GM18511 (cell line): ENCODE measurements around the gene ST6GAL2.

Source experiments
- ATAC-seq: cut with Tn5 transposase; IDR thresholded peaks from one replicate; pipeline ENCODE4 v1.9.1; 2021; ENCODE audit warnings: mild to moderate bottlenecking, moderate library complexity; ENCODE audit not compliant: unreplicated experiment

Gene ST6GAL2, protein sequence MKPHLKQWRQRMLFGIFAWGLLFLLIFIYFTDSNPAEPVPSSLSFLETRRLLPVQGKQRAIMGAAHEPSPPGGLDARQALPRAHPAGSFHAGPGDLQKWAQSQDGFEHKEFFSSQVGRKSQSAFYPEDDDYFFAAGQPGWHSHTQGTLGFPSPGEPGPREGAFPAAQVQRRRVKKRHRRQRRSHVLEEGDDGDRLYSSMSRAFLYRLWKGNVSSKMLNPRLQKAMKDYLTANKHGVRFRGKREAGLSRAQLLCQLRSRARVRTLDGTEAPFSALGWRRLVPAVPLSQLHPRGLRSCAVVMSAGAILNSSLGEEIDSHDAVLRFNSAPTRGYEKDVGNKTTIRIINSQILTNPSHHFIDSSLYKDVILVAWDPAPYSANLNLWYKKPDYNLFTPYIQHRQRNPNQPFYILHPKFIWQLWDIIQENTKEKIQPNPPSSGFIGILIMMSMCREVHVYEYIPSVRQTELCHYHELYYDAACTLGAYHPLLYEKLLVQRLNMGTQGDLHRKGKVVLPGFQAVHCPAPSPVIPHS

DNA sequence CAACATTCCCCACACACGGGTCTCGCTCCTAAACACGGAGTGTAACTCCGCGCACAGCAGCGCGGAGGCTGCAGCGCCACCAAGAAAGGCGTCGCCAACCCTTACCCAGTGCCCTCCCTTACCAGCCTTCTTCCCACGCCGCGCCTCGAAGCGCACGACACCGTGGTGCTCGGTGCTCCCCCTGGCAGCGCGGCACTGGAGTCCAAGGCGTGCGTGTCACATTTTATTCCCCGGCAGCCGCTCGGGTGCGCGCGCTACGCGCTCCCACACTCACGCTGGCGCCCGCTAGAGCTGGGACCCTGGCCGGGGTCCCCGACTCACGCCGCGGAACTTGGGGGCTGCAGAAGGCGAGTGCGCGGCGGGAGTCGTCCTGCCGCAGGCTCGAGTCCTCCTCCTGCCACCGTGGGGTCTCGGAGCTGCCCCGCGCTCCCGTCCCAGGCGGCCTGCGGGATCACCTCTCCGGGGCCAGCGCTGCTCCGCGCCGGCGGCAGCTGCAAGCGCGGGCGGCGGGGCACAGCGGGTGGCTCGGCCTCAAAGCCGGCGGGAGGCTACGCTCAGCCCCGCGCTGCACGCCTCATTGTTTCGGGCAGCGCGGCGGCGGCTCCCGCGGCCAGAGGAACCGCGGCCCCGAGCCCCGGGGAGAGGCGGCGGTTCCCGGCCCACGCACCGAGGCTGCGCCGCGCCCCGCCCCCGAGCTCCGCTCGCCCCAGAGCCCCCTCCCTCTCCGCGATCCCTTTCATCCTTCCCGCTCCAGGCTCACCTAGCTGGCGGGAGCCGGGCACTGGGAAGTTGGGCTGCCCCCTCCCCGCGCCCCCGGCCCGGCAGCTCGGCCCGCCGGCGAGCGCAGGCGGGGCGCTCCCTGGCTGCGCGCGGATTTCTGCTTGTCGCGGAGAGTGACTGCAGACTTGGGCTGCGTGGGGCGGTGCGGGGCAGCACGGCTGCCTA, at the start of gene ST6GAL2:
Gene ST6GAL2, minus strand, starts transcription at position 197 of the 945 bp plus-strand sequence. CDS start 42,190 bp downstream, outside the sequence.
- ATAC-seq, result no peak

DNA sequence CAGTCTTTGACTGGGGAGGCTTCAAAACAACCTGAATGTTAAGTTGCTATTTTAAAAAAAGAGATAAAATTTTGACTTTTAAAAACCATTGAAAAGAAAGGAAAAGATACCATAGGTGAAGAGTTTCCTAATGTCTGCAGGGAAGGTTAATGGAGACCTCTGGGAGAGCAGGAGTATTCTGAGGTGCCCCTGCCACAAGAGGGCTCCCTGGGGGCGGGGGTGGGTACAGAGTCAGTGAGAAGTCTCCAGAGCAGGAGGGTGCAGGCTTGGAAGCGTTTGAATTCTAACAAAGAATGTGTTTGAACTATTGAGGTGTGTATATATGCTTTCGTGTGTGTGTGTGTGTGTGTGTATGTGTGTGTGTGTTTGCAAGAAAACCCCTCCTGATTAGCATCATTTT, 46.7 kb upstream of the ST6GAL2 start:
- ATAC-seq, result no peak

DNA sequence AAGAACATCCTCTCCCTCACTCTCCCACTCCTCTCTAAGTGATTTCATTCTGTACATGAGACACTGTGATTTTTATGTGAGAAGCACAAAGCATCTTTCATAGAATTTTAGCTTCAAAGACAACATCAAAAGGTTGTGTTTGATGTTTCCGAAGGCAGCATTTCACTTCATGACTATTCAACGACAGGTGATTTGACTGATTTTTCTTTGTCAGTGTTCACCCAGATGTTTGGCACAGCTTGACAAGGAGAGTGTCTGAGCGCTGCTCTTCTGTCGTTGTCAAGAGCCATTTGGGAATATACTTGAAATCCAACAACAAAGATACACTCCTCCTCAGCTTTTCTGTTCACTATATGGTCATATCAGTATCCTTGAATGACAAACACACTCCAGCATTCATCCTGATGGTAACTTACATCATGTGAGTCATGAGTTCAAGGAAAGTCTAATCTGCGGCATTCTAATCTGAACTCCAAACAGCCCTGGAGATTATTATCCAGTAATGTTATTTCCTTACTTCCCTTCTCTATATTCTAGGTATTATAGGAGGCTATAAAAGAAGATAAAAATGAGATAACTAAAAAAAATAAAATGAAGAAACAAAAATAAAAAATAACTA, 45.9 kb upstream of the ST6GAL2 start:
- no peak for ATAC-seq

DNA sequence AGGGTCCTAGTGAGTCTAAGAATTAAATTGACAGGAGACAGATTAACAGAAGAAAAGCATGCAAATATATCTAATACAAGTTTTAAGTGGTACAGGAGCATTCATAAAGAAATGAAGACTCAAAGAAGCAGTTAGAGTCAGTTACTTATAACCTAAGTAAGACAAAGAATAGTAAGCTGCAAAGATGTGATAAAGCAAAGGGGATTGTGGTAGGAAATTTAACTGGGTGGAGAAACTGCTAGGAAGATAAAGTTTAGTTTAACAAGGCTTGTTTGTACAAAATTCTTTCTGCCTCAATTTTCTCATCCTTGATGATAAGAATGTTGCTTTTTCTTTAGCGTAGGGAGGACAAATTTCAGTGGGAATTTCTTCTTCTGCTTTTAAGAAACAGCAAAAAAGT, 35.5 kb upstream of the ST6GAL2 start:
- no peak for ATAC-seq

DNA sequence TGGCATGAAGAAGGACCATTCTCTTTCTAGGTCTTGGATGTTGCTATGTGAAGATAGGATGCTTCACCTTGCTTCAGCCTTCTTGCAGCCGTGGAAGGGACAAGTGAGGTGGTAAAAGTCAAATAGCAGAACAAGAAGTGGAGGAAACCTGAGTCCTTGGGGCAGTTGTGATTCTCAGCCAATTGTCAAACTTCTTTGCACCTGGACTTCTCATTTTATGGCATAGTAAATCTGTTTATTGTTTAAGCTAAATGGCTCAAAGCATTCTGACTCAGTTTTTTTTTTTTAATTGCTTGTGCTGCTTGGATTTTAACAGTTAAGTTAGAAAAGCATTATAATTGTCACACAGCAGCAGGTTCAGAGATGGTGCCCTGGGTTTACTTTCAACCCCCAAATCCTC, 33.0 kb upstream of the ST6GAL2 start:
- no peak for ATAC-seq

DNA sequence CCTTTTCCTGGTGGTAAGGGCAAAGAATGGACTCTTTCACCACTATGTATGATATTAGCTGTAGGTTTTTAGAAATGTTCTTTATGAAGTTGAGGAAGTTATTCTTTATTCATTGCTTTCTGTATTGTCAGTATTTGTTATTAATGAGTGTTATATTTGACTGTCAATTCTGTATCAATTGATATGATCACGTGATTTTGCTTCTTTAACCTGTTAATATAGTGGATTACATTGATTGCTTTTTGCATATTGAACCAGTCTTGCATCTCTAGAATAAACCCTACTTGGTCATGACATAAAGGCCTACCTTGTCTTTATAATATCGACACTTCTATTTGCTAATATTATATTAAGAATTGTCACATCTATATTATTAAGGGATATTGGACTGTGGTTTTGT, 18.3 kb upstream of the ST6GAL2 start:
- ATAC-seq, result no peak

DNA sequence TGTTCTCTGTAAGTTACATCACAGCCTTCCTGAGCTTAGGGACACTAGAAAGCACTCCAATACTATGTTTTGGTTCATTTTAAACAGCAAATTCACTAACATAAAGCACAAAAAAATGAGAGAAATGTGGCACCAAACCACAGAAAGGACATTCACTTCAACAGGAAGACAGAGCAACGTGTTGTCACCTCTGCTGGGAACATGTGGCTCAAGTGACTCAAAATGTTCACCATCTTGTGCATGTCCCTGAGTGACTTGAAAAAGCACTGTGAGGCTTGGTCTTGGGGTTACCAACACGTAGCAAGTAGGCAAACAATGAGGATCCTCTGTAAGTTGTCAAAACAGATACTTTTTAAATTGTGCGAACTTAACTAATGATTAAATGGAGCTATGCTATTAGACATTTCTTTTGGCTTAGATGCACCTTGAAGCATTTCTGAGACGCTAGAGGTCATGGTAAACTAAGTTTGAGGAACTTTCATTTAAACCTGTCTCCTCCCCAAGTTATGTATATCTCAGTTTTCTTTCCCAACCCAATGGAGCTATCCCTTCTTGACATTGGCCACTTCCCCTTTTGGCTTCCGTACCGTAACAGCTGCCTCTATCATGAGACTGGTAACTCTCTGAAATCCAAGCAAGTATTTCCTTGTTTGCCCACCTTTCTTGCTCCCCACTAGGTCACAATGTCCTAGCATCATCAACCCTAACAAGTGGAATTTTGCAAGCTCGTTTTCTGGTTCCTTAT, 14.0 kb upstream of the ST6GAL2 start:
- no peak for ATAC-seq

DNA sequence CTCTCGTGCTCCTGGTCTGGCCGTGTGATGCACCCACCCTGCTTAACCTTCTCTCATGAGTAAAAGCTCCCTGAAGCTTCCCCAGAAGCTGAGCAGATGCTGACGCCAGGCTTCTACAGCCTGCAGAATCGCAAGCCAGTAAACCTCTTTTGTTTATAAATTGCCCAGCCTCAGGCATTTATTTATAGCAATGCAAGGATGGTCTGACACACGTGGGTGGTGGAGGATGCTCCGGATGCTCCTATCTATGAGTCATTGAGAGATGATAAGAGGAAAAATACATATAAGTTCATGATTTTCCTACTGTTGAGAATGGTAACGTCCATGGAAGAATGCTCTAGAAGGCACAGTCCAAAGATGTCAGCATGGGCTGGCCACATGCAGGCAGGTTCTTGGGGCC, 8.6 kb upstream of the ST6GAL2 start:
- ATAC-seq, result no peak

DNA sequence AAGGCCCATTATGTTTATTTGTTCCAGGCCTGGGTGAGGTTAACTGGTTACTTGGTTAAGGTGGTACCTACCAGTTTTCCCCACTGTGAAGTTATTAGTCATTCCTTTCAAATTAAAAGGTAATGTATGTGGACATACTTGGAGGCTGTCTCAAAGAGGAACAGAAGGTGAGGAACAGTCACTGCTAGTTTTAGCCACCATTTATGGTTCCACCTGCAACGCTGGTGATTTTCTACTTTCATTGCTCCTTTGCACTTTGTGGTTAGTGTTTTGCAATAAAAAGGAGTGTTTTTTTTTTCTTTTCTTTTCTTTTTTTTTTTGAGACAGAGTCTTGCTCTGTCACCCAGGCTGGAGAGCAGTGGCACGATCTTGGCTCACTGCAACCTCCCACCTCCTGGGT, 6.1 kb upstream of the ST6GAL2 start:
- no peak for ATAC-seq

DNA sequence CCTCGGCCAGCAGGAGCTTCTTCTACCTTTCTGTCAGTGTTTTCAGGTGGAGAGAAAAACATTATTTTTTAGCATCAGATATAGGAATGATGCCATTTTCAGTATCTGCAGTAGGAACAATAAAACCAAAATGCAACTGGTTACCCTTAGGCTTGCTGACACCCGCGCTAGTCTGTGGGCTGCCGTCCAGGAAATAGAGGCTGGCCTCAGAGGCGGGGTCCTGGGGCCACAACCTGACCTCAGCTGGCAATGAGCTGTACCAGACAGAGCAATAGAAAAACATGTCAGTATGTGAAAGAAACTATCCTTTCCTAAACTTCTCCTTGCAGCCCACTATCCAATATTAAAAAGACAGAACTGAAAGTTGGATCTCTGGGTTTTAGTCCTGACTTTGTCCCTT, 4.6 kb upstream of the ST6GAL2 start:
- ATAC-seq, result no peak

DNA sequence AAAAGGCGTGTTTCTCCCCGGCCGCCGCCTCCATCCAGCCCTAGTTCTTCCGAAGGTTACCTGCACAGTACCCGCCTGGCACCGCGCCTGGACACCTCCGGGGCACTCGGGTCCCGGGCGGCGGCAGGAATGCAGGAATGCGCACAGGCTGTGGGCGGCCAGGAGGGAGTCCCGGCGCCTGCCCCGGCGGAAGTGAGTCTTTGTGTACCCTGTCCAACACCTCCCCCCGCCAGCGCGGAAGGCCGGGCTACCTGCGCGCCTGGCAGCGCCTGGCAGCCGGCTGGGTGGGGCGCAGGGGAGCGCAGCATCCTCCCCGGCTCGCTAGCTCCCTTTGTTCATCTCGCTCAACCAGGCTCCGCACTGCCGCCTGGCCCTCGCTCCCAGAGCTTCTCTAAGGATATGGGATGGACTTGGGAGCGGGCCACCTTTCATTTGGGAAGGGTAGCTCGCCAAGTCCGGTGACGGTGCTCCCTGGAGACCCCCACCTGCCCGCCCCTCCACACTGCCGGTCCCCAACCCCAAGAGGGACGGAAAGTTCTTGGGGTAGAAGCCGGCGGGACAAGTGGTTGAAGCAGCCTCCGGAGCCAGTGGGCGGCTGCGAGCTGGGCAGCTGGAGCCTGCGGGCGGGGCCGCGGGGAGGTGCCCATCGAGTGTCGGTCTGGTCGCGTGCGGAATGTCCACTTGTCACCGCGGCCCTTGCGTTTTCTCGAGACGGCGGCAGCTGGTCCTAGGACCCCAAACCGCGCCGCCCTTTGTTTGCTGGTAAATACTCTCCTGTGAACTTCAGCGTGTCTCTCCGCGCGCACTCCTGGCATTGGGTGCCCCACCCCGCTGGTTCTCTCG, 1.2 kb upstream of the ST6GAL2 start:
- ATAC-seq, result no peak

DNA sequence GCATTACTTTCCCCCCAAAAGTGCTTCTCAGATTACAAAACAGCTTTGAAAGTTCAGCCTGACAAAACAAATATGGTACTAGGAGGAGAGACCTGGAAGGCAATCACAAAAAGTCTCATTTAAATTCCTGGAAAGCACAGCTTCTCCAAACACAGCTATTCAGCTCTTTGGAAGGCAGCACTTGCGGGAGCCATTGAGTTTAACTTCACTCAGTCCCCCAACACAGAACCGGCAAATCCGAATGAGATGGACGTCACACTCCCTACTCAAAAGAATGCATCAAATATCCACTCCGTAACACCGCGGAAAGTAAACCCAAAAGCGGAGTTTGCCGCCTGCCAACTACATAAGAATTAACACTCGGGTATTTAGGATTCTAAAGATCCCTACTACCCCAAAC, 638 bp downstream of the ST6GAL2 start:
- ATAC-seq, result no peak

DNA sequence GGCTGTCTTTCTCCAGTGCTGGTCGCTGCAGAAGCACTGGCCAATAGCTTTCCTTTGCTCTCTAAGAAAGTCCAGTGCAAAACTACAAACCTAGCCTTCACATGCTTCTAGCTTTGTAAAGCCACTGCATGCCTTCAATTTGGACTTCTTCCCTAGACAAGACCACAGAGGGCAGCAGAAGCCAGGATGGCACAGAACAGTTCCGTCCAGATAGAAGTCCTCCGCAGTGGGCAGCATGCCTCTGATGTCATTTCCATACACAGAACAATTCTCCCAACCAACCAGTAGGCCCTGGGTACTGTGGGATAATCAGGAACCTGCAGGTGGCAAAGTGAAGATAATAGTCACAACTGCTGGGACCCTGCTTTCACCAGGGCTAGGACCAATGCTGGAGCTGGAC, 3.3 kb downstream of the ST6GAL2 start:
- ATAC-seq, result no peak

DNA sequence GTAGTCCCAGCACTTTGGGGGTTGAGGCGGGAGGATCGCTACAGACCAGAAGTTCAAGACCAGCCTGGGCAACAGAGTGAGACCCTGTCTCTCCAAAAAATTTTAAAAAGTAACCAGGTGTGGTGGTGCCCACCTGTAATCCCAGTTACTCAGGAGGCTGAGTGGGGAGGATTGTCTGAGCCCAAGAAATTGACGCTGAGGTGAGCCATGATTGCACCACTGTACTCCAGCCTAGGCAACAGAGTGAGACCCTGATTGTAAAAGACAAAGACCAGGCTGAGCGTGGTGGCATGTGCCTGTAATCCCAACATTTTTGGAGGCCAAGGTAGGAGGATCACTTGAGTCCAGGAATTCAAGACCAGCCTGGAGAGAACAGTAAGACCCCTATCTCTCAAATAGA, 7.8 kb downstream of the ST6GAL2 start:
- ATAC-seq, result no peak

DNA sequence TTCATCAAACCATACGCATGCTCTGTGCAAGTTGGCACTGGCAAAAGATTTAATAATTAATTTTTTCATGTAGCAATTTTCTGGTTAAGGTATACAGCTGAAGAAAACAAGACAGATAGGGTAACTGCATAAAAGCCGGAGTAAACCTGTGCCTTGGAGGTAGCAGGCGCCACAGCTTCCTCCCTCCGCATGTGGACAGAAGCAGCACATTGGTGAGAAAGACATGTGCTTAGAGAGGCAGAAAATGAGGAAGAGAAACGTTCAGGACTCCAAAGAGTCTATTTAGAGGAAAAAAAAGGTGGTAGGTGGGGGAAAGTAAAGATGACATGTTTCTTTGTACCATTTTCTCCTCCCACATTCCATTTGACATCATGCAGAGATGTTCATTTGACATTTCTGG, 9.3 kb downstream of the ST6GAL2 start:
- no peak for ATAC-seq

DNA sequence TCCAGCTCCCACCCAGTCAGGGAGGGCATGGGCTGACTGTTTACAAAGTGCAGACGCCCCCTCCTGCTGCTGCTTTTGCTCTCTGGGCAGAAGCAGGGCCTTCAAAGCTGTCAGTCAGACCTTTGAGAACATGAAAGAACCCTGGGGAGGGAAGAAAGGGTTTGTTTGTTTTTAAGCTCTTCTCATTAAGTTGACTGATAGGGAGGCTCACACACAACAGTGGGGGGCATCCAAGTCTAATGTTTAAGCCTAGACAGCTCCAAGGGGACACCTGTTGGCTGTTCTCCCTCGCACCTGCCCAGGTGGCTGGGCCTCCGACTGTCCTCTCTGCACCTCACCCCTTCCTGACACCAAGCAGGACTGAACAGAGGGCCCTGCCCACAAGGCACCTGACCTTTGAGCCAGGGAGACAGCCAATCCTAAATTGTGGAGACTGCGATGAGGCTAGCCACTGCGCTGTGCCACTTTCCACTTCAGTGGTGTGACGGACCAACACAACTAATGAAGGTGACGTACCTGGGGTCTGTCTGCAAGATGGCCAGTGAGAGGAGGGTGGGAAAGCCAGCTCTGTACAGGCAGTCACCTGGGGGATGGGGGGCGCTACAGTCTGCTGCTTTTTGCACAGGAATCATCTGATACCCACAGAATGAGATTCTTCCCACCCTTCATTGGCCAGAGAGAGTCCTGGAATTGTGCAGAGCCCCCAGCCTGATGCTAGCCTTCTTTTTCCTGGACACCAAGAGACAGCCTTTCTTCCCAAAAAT, 16.3 kb downstream of the ST6GAL2 start:
- ATAC-seq, result no peak

DNA sequence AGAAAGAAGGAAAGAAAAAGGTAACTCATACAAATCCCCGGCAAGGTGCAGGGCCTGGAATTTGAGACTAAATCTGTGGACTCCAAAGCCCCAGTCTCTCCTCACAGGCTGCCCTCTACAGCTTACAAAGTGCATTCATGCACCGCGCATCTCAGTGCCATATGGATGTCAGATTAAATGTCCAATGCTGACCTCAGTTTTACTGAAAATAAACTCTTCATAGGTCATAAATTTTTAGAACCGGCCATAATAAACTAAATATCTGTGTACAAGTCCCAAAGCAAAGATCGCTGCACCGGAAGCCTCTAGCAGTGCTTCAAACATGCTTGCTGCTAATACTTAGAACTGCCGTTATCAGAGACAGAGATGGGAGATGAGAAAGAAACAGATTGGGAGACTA, 17.7 kb downstream of the ST6GAL2 start:
- ATAC-seq, result no peak

DNA sequence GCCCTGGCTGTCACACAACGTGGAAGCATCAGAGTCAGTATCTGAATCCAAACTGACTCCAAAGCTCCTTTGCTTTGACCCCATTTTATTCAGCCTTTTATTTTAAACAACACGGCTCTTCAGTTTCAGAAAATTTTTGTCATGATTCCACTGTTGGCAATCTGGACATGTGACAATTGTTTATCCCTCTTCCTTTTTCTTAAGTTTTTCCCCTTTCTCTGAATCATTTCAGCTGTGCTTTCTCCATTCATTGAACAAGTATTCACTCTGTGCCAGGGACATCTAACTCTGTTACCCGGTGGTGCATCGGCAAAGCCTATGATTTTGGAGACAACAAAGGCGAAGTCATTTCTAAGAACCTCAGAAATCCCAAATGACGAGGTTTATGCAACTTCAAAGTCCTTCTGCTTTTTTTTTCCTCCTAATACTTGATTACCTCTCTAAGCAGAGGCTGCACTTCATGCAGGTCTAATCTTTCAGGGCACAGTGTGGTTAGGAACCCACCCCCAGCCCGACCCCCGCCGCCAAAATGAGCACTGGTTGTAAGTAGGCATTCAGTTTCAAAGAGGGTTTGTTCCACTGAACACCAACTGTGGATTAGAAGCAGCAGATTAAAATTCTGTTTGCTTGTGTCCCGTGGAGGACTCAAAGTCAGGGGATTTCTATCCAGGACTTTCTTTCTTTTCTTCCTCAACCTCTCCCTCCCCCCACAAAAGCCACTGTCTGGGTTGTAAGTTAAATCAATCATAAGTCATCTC, 18.6 kb downstream of the ST6GAL2 start:
- no peak for ATAC-seq
